K562 (cell line): ENCODE data around the gene SLC25A28.

Source experiments
- EP300 ChIP-seq: IDR thresholded peaks from 2 replicates; pipeline ENCODE4 v1.6.1; 2012; ENCODE audit warnings: low read length, improper control_type of control experiment
- FOXK1 ChIP-seq: sonication (generic); formaldehyde crosslinking; IDR thresholded peaks from 2 replicates; pipeline ENCODE4 v1.8.0; 2022; ENCODE audit warnings: missing genetic modification reagents, mild to moderate bottlenecking, borderline replicate concordance
- HOMEZ ChIP-seq: fragments of 250-450 bp; sonication (Bioruptor Pico); IDR thresholded peaks from 2 replicates; pipeline ENCODE4 v1.4.0; 2020; ENCODE audit warnings: mild to moderate bottlenecking, moderate library complexity
- MXI1 ChIP-seq: IDR thresholded peaks from 2 replicates; pipeline ENCODE4 v1.6.1; 2011; ENCODE audit warnings: low read depth, mild to moderate bottlenecking, improper control_type of control experiment, low read length
- POLR2A ChIP-seq: fragments of 450-650 bp; conservative IDR thresholded peaks from 2 replicates; pipeline ENCODE4 v1.6.1; 2016
- YY1 ChIP-seq, 3 experiments: IDR thresholded peaks; 2 replicates each; pipeline ENCODE4 v1.6.1; 2011; ENCODE audit warnings: low read length in 2 of 3, mild to moderate bottlenecking in 2 of 3, moderate library complexity in 2 of 3, borderline replicate concordance in 1 of 3, control low read depth in 1 of 3, low read depth in 1 of 3; ENCODE audit not compliant: insufficient read depth in 3 of 3, insufficient replicate concordance in 2 of 3, control insufficient read depth in 1 of 3, insufficient read length in 1 of 3; ENCODE audit errors: extremely low read depth in 1 of 3
- ZNF134 ChIP-seq: fragments of 250-450 bp; sonication (Bioruptor Pico); conservative IDR thresholded peaks from 2 replicates; pipeline ENCODE4 v1.4.0; 2020
- TF ChIP-seq, protein P1 (sequence below), 3 experiments: IDR thresholded peaks in 2 of 3; conservative IDR thresholded peaks in 1 of 3; 2 replicates each; pipeline ENCODE4 v1.5.1; 2011 to 2012; ENCODE audit warnings: low read length in 3 of 3, mild to moderate bottlenecking in 3 of 3, control low read depth in 2 of 3, improper control_type of control experiment in 1 of 3, inconsistent platforms in 1 of 3, low read depth in 1 of 3, mixed read lengths in 1 of 3, moderate library complexity in 1 of 3; ENCODE audit not compliant: insufficient read depth in 2 of 3
- TF ChIP-seq, protein P2 (sequence below), 2 experiments: IDR thresholded peaks in 1 of 2; conservative IDR thresholded peaks in 1 of 2; 2 replicates each; pipeline ENCODE4 v1.6.1; 2016; ENCODE audit warnings: low read depth in 2 of 2, mild to moderate bottlenecking in 1 of 2, missing compliant biosample characterization in 1 of 2, missing genetic modification characterization in 1 of 2, moderate library complexity in 1 of 2

- TF ChIP-seq HOMEZ (CRISPR knock-in tag): no peak
- TF ChIP-seq EP300: no peak
- TF ChIP-seq, protein P1, sequence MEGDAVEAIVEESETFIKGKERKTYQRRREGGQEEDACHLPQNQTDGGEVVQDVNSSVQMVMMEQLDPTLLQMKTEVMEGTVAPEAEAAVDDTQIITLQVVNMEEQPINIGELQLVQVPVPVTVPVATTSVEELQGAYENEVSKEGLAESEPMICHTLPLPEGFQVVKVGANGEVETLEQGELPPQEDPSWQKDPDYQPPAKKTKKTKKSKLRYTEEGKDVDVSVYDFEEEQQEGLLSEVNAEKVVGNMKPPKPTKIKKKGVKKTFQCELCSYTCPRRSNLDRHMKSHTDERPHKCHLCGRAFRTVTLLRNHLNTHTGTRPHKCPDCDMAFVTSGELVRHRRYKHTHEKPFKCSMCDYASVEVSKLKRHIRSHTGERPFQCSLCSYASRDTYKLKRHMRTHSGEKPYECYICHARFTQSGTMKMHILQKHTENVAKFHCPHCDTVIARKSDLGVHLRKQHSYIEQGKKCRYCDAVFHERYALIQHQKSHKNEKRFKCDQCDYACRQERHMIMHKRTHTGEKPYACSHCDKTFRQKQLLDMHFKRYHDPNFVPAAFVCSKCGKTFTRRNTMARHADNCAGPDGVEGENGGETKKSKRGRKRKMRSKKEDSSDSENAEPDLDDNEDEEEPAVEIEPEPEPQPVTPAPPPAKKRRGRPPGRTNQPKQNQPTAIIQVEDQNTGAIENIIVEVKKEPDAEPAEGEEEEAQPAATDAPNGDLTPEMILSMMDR (IDR thresholded peaks at IDR 0.05 in 2 of 3, conservative IDR thresholded peaks at IDR 0.05 in 1 of 3; ENCODE audit: insufficient read depth in 2 of 3, low read depth in 1 of 3, low read length in 3 of 3): no peak
- no peak for TF ChIP-seq FOXK1 (CRISPR knock-in tag)
- no peak for TF ChIP-seq POLR2A
- no peak for TF ChIP-seq ZNF134 (CRISPR knock-in tag)
- TF ChIP-seq, protein P2, sequence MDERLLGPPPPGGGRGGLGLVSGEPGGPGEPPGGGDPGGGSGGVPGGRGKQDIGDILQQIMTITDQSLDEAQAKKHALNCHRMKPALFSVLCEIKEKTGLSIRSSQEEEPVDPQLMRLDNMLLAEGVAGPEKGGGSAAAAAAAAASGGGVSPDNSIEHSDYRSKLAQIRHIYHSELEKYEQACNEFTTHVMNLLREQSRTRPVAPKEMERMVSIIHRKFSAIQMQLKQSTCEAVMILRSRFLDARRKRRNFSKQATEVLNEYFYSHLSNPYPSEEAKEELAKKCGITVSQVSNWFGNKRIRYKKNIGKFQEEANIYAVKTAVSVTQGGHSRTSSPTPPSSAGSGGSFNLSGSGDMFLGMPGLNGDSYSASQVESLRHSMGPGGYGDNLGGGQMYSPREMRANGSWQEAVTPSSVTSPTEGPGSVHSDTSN (CRISPR knock-in tag; IDR thresholded peaks at IDR 0.05; ENCODE audit: low read depth): no peak
- TF ChIP-seq, protein P2 (tag; conservative IDR thresholded peaks at IDR 0.05; ENCODE audit: low read depth): no peak
- no peak for TF ChIP-seq MXI1
- no peak for TF ChIP-seq YY1 (IDR thresholded peaks at IDR 0.05; ENCODE audit: borderline replicate concordance in 1 of 3, control insufficient read depth in 1 of 3, extremely low read depth in 1 of 3, insufficient read depth in 3 of 3, insufficient read length in 1 of 3, insufficient replicate concordance in 2 of 3, low read depth in 1 of 3, low read length in 2 of 3)
These were observed 55.1 kb downstream of the SLC25A28 start for GRCh38 chr10:99565166-99565565.
